K562 (cell line): ENCODE results near the gene VAT1L.

Experiments used
- BCOR ChIP-seq: fragments of 450-650 bp; IDR thresholded peaks from 2 replicates; pipeline ENCODE4 v1.6.1; 2016
- CHD2 ChIP-seq: IDR thresholded peaks from 2 replicates; pipeline ENCODE4 v1.6.1; 2011; ENCODE audit warnings: low read depth, low read length
- CTCF ChIP-seq, 3 experiments: IDR thresholded peaks in 2 of 3; conservative IDR thresholded peaks in 1 of 3; 2 replicates each; pipeline ENCODE4 v1.5.1; 2011 to 2012; ENCODE audit warnings: low read length in 3 of 3, mild to moderate bottlenecking in 3 of 3, control low read depth in 2 of 3, improper control_type of control experiment in 1 of 3, inconsistent platforms in 1 of 3, low read depth in 1 of 3, mixed read lengths in 1 of 3, moderate library complexity in 1 of 3; ENCODE audit not compliant: insufficient read depth in 2 of 3
- EP300 ChIP-seq: IDR thresholded peaks from 2 replicates; pipeline ENCODE4 v1.6.1; 2012; ENCODE audit warnings: low read length, improper control_type of control experiment
- IRF1 ChIP-seq: sonication (generic); formaldehyde crosslinking; IDR thresholded peaks from 2 replicates; pipeline ENCODE4 v1.8.0; 2022; ENCODE audit warnings: missing genetic modification reagents, mild to moderate bottlenecking, borderline replicate concordance
- SIX5 ChIP-seq, 2 experiments: IDR thresholded peaks; 2 replicates each; pipeline ENCODE4 v1.6.1; 2011; ENCODE audit warnings: low read length in 2 of 2, borderline replicate concordance in 1 of 2, low read depth in 1 of 2, mild to moderate bottlenecking in 1 of 2, moderate library complexity in 1 of 2; ENCODE audit not compliant: insufficient read depth in 1 of 2
- ZKSCAN1 ChIP-seq: fragments of 150-350 bp; IDR thresholded peaks from 2 replicates; pipeline ENCODE4 v1.6.1; 2016; ENCODE audit warnings: low read depth, low read length

GRCh38 chr16:77969861-77970260 lies 181.5 kb downstream of the VAT1L start:
- TF ChIP-seq CHD2 (no peak), EP300 (no peak), IRF1 (CRISPR knock-in tag) (no peak), CTCF (IDR thresholded peaks at IDR 0.05 in 2 of 3, conservative IDR thresholded peaks at IDR 0.05 in 1 of 3; ENCODE audit: insufficient read depth in 2 of 3, low read depth in 1 of 3, low read length in 3 of 3) (no peak), SIX5 (IDR thresholded peaks at IDR 0.05; ENCODE audit: borderline replicate concordance in 1 of 2, insufficient read depth in 1 of 2, low read depth in 1 of 2, low read length in 2 of 2) (no peak), BCOR (no peak), ZKSCAN1 (no peak)
